ENCODE data around the gene MUC4.
"Not testable (repeated sequence)": the region's sequence is repeated elsewhere in the genome, so short reads cannot be mapped to it uniquely, and the experiment has no call there.

The MUC4 gene

DNA sequence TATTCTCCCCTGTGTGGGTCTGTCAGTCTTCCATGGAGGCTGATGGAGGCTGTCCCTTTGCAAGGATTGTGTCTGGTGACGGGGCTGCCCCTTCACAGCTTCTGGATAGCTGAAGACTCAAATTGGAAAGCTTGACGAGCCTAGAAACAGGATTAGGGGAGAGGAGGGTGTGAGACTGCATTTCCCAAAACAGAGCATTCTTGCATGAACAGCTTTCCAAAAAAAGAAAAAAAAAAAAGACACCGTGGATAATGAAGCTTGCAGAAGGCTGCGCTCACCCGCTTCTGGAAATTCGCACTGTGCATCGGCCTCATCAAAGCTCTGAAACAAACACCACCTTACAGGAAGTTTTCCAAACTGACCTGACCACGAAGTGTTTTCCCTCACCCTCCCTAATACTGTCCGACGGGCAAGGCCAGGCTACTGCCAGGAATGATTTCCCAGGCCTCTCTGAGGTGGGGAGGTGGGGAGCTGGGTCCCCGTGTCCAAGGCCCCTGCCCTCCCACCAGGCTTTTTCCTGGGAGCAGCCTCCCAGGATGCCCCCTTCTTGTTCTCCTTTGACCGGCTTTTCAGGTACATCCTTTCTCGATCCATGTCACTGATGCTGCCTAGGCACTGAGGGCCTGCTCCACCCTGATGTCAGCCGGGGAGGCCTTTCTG lies 24.9 kb upstream of the MUC4 start:
- no peak for DNase-seq

DNA sequence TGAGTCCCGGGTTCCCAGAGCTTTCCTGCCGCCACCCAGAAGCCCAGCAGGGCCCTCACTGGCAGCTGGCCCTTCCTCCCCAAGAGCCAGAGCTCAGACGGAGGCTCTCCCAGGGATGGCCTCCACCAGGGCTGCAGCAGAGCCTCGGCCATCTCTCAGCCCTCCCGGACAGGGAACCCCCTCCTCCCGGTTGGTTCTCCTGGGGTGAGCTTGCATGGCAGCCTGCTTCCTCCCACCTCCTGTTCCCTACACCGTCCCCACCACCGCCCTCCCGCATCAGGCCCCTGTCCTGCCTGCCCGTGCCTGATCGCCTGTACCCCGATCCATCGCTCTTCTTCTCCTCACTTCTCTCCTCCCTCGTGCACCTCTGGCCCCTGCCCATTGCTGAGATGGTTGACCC lies 24.1 kb upstream of the MUC4 start:
- DNase-seq, result no peak

DNA sequence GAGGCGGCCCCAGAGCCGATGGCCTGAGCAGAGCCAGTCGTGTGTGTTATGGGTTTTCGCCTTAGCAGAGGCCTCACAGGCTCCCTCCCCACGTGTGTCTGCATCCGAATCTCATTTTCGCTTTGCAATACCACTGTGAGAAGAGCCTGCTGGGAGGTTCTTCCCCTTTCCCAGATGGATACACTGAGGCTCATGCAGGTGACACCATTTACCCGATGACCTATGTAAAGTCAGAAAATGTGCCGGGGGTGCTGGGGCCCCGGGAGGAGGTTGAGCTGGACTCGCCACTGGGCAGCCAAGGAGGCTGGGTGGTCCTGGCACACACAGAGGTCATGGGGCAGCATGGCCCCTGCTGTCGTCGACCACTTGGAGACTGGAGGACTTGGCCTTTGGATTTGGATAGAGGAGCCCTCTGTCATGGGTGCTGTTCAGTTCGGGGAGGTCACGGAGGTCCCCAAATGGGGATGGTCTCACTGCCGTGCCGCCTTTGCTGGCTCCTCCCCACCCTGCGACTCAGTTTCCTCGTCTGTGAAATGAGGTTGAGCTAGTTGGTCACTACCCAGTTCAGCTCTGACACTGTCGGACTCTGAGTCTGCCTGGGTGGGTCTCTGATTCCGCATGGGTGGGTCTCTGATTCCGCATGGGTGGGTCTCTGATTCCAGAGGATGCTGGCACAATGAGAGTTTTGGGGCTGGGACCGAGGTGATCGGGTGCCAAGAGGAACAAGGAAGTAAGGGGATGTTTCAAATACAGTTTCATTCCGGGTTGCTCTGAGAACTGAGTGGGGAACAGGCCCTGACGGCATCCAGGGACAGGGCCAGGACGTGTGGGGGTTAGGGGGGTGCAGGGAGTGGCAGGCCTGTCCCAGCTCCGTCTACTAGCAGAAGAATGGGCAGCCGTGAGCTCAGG lies 23.2 kb upstream of the MUC4 start:
- DNase-seq, result no peak

DNA sequence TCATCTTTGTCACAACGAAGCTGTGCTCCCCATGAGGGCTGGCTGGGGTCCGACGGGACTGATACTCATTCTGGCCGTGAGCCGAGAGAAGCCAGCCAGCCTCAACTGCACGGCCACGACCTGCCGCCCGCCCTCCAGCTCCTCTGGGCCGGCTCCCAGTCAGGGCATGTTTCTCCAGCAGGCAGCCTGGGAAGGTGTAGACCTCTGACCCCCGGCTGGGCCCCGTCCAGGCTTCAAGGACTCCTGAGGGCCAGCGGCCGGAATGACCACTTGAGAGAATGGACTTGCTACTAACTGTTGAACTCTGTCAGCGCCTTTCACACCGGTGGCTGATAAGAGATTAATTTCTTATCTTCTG lies 18.1 kb upstream of the MUC4 start:
- no peak for DNase-seq

DNA sequence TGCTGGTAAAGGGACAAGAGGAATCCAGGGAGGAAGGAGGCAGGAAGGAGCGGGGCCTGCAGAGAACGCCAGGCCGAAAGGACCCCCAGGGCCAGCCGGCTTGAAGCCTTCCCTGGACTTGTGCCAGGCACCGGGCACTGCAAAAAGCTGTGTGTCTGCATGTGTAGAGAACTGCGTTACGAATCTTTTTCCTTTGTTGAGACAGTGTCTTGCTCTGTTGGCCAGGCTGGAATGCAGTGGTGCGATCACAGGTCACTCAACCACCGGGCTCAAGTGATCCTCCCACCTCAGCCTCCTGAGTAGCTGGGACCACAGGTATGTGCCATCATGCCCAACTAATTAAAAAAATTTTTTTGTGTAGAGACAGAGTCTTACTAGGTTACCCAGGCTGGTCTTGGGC lies 17.0 kb upstream of the MUC4 start:
- no peak for DNase-seq

DNA sequence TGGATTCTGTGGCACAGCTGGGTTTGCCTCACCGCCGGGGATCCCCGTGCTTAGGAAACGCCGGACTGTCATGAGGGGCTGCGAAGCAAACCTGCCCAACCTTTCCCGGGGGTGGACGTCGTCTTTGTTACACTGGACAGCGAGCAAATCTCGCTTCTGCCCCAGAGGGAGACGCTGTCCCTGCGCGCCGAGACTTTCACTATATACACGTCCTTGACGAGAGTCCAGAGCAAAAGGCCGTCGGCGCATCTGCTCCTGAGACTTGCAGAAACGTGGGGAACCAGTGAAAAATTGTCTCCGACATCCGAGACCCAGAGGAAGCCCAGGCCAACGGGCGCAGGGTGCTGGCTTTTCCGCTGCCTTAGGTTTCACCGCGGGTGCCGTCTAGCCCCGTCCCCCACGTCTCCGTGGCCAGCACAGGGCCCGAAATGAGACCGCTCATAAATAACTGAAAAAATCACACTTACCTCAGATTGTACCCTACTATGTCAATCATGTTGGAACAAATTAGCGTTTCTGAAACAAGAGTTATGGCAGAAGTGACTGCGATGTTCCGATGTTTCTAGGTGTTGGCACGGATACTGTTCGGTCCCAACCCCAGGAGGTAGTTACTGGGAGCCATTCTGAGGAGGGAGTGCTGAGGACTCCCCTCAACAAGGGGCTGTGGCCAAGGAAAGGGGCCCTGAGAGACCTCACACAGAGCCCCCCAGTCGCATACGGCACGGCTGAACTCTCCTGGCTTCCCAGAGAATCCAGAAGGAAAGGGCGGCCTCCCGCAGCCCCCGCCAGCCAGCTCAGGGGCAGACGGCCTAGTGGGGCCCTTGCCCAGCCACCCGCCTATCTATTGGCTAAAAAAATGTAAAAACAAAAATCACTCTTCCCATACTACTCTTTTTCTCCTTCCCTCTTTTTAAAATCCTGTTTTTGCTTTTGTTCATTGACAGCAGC lies 14.4 kb upstream of the MUC4 start:
- DNase-seq, result no peak

DNA sequence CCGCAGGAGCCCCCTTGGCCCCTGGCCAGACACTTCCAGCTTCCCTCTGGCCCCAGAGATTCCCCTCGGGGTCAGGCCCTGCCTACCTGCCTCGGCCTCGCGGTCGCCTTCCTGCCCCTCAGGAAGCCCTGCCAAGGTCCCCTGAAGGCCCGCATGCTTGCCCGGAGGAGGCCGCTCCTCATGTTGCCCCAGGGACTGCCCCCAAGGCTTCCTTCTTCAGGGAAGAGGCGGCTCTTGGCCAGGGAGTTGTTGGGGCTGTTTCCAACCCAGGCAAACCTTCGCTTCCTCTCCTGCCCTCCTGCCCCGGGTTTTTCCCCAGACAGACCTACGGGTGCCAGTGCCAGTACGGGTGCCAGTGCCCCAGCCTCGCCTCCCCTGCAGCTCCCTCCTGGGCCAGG lies 13.5 kb upstream of the MUC4 start:
- DNase-seq, result no peak

DNA sequence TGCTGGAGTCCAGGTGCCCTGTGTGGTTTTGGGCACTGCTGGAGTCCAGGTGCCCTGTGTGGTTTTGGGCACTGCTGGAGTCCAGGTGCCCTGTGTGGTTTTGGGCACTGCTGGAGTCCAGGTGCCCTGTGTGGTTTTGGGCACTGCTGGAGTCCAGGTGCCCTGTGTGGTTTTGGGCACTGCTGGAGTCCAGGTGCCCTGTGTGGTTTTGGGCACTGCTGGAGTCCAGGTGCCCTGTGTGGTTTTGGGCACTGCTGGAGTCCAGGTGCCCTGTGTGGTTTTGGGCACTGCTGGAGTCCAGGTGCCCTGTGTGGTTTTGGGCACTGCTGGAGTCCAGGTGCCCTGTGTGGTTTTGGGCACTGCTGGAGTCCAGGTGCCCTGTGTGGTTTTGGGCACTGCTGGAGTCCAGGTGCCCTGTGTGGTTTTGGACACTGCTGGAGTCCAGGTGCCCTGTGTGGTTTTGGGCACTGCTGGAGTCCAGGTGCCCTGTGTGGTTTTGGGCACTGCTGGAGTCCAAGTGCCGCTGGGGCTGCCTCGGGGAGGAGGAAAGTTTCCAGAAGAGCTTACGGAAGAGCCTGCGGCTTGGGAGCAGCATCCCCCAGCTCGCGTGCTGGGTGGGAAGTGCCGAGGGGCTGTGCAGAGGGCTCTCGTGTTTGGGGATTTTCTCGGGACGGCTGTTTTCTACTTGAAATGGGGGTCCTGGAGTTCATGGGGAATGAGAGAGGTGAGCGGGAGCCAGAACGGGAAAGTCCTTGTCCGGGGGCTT lies 12.9 kb upstream of the MUC4 start:
- not testable (repeated sequence) for DNase-seq

DNA sequence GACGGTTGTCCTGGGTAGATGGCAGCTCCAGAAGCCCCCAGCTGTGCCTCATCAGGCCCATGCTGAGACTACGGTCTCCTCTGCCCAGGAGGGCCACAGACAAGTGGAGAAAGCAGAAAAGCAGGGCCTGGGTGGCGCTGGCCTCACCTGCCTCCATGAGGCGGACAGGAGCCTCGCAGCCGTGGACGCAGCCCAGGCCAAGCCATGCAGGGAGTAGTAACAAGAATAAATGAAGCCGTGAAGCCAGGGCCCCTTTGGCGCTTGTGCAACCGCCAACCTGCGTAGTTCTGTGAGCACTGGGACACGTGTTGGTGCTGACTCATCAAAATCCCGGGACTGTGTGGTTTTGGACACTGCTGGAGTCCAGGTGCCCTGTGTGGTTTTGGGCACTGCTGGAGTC lies 12.3 kb upstream of the MUC4 start:
- no peak for DNase-seq

DNA sequence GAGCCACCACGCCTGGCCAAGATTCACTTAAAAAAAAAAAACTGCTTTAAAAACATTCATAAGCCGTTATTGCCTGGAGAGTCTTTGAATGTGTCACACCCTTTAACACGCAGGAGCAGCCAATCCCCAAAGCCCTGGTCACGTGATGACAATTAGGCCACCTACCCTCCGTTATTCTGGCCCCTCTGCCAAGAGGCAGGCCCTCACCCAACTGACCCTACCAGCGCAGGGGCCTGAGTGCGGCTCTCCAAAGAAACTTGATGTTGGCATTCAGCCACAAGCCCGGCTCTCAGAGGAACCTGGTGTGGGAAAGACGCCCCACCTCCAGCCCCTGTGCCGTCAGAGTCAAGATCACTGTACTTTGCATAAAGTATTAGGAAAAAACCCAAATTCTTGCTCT lies 11.6 kb upstream of the MUC4 start:
- DNase-seq, result no peak

DNA sequence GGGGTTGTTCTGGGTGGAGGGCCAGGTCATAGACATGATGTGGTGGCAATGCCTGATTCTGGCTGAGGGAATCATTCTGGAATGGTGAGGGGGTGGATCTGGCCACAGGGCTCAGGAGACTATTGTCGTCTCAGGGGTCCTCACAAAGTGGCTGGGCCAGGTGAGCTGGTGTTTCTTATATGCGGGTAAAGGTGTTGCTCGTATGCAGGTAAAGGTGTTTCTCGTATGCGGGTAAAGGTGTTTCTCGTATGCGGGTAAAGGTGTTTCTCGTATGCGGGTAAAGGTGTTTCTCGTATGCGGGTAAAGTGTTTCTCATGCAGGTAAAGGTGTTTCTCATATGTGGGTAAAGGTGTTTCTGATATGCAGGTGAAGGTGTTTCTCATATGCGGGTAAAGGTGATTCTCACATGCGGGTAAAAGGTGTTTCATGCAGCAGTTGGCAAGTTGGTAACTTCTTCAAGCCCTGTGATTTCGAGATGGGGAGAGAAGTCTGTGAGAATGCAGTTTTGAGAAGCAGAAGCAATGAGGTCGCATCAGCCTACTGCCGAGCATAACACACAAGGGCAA lies 10.5 kb upstream of the MUC4 start:
- DNase-seq, result no peak

DNA sequence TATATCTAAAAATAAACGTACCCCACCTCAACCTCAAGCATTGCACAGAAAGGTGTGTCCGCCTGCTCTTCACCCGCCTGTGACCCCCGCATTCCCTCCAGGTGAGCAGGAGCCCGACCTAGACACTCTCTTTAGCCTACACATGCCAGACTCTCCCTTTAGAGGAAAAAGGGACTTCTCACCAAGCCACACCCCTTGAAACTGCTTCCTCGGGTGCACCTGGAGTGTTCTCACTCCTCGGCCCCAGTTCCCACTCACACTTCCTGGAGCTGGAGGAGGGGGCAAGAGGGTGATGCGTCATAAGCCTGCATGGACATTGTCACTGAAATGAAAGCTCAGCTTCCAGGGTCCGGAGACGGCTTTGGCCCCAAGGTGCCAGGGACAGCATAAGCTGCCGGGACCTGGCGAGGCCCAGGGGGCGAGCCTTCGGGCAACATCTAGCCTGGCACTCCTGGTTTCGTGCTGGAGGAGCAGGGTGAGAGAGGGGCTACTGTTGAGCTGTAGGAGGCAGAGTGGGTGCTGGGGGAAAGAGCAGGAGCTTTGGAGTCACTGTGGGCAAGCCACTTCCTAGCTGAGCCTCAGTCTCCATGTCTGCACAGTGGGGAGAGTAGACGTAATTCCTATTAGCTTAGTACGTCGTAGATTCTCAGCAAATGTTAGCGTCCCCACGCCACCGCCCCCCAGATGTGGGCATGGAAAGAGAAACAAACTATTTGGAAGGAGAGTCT lies 9.8 kb upstream of the MUC4 start:
- no peak for DNase-seq

DNA sequence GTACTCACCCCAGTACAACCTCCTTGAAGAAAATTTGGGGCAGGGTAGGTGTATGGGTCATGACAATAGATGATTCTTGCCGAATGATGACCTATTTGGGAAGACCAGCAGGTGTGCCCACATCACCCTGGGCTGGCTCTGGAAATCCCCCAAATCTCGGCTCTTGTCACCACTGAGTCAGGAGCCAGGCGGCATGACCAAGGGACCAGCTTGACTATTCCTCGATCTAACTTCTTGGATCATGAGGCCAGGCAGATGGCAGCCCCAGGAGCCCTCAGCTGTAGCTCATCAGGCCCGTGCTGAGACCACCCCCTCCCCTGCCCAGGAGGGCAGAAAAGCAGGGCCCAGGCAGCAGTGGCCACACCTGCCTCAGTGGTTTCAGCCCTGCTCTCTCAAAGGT lies 9.2 kb upstream of the MUC4 start:
- DNase-seq, result no peak

DNA sequence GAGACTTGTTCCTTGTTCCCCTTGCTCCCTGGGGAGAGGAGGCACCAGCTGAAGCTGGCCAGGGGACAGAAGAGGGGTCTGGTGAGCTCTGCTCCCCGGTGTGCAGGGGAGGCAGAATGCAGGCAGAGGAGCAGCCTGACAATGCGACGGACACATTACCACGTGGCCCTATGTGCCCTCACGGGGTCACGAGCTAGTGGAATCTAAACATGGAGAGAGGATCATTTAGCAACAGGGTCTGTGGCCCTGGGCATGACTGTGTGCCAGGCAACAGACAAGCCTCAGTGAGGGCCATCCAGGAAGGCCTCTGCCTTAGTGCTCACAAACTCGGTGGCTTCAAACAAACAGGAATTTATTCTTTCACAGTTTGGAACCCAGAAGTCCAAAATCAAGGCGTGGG lies 8.5 kb upstream of the MUC4 start:
- no peak for DNase-seq

DNA sequence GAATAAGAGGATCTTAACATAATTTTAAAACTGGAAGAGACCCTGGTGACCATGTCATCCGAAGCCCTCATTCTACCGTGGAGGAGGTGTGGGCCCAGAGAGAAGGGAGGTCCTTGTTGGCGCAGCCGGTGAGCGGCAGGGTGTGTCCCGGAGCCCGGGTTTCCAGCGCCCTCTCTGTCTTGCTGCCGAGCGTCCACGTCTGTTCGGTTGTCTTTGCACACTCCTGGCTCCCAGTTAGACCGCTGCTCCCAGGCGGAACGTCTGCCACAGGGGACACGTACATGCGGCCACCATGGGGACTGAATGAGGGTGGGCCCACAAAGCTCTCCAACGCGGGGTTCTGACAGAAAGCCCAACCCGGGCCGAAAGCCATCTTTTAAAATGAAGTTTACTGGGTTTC lies 6.6 kb upstream of the MUC4 start:
- no peak for DNase-seq

DNA sequence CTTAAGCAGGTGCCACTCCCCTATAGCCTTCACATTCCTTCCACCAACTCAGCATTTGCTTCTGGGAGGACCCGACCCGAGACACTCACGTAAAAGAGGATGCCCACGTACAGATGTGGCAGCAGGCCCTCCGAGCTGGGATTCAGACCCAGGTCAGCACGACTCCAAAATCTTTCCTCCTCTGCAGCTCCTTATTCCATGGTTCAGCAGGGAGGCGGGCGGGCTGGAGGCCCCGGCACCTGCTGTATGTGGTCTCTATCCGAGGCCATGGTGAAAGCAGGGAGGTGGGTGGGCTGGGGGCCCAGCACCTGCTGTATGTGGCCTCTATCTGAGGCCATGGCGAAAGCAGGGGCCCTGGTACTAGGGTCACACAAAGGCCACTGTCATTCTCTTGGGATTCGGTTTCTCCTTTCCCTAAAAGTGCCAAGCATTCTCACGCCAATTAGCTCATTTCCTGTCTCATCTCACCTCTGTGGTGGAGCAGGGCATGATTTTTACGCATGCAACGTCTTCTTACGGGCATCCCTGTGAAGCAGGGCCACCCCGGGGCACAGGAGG lies 5.9 kb upstream of the MUC4 start:
- no peak for DNase-seq

DNA sequence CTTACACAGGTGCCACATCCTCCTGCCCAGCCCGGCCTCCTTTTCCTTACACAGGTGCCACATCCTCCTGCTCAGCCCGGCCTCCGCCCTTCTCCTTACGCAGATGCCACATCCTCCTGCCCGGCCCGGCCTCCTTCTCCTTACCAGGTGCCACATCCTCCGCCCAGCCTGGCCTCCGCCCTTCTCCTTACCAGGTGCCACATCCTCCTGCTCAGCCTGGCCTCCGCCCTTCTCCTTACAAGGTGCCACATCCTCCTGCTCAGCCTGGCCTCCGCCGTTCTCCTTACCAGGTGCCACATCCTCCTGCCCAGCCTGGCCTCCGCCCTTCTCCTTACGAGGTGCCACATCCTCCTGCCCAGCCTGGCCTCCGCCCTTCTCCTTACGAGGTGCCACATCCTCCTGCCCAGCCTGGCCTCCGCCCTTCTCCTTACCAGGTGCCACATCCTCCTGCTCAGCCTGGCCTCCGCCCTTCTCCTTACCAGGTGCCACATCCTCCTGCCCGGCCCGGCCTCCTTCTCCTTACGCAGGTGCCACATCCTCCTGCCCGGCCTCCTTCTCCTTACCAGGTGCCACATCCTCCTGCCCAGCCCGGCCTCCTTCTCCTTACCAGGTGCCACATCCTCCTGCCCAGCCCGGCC lies 4.7 kb upstream of the MUC4 start:
- DNase-seq, result not testable (repeated sequence)

DNA sequence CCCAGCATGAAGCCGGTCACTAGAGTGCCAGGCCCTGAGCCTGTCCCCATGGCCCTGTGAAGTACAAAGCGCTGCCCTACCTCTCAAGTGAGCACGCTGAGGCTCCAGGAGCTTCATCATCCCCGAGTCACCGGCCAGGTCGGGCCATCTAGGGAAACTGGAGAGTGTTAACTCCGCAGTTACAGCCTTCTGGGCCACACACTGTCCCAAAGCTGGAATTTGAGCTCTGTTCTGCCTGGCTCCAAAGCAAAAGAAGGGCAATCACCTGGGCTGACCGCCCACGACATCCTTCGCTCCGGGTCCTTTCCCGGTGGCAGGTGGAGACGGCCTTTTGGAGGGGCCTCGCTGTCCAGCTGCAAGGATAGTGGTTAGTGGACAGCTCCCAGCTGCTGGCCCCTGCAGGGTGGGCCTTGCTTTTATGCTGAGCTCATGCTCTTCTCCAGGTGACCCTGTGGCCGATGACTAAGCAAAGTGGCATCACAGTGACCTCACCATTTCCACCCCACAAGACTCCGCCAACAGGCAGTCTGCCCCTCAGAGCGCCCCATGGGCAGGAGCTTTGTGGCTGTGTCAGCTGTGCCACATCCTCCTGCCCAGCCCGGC lies 3.5 kb upstream of the MUC4 start:
- no peak for DNase-seq

DNA sequence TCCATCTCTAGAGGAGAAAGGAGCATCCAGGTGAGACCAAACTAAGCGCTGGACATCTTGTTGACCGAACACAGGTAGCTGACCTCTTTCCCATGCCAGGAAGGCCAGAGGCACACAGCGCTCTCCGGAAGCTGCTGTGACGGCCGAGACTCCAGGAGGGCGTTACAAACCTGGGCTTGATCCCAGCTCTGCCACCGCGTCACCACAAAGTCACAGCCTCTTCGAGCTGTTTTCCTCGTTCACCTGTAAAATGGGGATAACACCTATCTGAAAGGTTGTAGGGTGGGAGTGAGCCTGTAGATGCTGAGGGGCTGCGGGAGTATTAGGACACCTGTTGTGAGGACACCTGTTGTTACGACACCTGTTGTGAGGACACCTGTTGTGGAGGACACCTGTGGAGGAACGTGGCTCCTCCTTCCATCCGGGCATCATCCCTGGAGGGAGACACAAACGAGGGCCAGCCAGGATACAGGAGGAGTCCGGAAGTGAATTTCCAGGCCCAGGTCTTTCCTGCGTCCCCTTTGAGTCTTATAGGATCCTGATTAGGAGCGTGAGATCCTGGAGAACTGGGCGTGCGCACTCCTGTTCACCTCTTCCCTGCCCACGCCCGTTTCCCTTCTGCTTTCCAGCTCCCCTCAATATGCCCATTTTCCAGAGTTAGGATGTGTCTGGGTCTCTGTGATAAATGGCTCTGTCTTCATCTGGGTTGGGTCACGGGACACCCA lies 2.3 kb upstream of the MUC4 start:
- DNase-seq, result no peak

DNA sequence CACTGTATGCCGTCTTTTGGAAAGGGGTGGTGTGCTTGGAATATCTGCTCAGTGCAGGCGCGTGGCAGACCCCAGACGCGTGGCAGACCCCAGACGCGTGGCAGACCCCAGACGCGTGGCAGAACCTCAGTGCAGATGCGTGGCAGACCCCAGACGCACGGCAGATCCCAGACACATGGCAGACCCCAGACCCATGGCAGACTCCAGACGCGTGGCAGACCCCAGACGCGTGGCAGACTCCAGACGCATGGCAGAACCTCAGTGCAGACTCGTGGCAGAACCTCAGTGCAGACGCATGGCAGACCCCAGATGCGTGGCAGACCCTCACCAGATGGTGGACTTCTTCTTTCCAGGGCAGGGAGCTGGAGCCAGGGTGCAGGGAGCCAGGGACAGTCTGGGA lies 637 bp upstream of the MUC4 start:
- DNase-seq, result no peak

Measured in effector CD4-positive, alpha-beta T cell (primary cell).